ENCODE data around the gene ZBTB40.

The ZBTB40 gene

GRCh38 chr1:22507587-22507986, 55.9 kb downstream of the ZBTB40 start:
- DNase-seq (ENCODE audit: low read depth), result no peak

DNA sequence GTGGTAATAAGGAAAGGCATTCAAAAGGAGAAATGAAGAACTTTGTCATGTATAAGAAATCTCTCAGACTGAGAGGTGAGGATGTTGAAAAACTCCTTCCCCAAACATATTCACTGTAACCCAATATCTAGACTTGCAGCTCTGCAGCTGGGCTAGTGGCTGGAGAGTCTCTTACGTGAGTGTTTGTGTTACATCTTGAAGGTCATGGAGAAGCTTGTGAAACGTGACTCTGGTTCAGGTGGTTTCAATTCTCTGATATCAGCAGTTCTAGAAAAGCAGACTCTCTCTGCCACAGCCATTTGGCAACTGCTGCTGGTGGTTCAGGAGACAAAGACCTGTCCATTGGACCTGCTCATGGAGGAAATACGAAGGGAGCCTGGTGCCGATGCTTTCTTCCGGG, 56.7 kb downstream of the ZBTB40 start:
- DNase-seq (ENCODE audit: low read depth), result no peak

DNA sequence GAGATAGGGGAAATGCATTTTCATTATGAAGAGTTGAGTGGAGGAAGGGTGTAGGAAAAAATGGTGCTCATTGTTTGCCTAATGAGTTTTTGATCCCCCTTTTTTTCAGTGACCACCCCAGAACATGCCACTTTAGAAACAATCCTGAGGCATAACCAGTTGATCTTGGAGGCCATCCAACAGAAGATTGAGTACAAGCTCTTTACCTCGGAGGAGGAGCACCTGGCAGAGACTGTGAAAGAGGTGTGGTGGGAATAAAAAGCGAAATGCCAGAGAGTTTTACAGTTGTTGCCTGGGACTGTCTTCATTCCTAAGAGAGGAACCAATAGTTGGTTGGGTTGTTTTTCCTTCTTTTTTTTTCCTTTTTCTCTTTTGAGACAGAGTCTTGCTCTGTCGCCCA, 57.3 kb downstream of the ZBTB40 start:
- no peak for DNase-seq (ENCODE audit: low read depth)

- peak; percentile 57 for DNase-seq (ENCODE audit: low read depth)
Measured at GRCh38 chr1:22509815-22510214, 58.2 kb downstream of the ZBTB40 start.

DNA sequence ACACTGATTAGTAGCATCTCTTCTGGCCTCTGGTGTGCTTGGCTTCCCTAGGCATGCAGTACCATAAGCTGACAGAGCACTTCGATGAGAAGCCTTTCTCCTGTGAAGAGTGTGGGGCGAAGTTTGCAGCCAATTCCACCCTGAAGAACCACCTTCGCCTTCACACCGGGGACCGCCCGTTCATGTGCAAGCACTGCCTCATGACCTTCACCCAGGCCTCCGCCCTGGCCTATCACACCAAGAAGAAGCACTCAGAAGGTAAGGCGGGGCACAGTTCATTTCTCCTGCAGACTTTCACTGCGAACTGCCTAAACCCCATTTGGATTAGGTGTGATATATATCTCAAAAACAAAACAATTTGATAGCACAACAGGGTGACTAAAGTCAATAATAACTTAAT, 61.2 kb downstream of the ZBTB40 start:
- DNase-seq (ENCODE audit: low read depth), result no peak

DNA sequence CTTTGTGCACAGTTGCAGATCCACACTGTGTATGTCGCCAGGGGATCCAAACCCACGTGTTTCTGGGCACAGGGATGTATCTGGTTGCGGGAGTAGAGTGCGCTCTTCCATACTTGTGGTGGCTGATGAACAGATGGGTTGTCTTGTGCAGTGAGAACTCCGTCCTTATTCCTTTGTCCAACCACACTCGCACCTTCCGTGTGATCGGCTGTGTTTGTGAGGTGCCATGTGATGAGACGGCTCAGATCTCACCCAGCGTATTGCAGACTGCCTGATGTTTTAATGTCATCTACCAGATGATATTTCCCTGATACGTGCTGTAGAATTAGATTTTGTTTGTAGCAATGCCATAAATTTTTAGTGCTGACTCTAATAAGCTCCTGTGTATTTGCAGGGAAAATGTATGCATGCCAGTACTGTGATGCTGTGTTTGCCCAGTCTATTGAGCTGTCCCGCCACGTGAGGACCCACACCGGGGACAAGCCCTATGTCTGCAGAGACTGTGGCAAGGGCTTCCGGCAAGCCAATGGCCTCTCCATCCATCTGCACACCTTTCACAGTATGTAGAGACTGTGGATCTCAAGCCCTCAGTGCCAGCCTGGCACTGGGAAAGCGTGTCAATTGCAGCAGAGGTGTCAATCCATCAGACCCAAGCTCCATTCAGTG, 65.4 kb downstream of the ZBTB40 start:
- no peak for DNase-seq (ENCODE audit: low read depth)

DNA sequence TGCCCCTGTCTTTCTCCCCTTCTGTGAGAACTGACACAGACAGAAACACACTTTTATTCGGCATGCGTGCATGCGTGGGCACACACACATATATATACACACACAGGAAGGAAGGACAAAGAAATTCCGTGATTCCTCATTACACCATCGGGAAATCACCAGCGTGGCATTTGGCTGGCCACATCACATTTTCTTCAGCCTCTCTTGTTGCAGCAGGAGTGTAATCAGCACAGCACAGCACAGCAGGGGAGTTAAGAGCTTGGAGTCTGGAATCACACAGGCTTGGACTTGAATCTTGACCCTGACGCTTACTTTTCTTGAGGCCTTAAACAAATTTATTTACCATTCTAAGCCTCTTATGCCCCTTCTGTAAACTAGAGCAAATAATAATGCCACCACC, 66.3 kb downstream of the ZBTB40 start:
- no peak for DNase-seq (ENCODE audit: low read depth)

DNA sequence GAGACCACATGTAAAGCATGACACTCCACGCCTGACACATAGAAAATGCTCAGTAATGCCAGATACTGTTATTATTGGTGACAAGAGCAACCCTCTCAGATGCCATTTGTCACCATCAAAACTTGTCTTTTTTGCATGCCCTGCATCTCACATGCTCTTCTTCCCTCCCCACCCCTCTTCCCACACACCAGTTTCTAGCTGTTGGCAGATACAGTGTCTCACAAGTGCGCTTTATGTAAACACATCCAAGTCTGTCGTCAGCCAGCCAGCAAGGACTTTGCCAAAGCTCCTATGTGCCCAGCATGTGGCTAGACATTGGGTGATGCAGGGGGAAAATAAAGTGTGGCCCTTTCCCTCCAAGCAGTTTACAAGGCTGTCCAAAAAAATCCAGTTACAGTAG, 66.7 kb downstream of the ZBTB40 start:
- DNase-seq (ENCODE audit: low read depth), result no peak

GRCh38 chr1:22520871-22521270, 69.2 kb downstream of the ZBTB40 start:
- no peak for DNase-seq (ENCODE audit: low read depth)

- no peak for DNase-seq (ENCODE audit: low read depth)
Measured at GRCh38 chr1:22521692-22522091, 70.0 kb downstream of the ZBTB40 start.

DNA sequence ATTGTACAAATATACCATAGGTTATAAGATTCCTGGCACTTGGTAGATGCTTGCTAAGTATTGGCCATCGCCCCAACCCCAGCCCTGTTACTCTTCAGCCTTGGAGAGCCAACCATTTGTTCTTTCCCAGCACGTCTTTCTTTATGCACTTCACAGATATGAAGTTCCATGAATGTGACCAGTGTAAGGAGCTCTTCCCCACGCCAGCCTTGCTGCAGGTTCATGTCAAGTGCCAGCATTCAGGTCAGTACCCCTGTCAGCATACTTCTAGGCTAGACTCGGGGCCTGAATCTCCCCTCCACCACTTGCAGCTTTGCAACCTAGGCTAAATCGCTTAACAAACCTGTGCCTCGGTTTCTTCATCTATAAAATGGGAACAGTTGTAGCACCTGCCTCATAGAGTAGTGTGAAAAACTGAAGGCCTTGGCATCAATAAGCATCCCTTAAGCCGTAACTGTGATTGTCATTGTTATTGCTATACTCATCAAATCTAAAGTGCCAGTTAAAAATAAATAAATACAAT, 70.6 kb downstream of the ZBTB40 start:
- no peak for DNase-seq (ENCODE audit: low read depth)

GRCh38 chr1:22524481-22524880, 72.8 kb downstream of the ZBTB40 start:
- no peak for DNase-seq (ENCODE audit: low read depth)

GRCh38 chr1:22525211-22525610, 73.6 kb downstream of the ZBTB40 start:
- no peak for DNase-seq (ENCODE audit: low read depth)

DNA sequence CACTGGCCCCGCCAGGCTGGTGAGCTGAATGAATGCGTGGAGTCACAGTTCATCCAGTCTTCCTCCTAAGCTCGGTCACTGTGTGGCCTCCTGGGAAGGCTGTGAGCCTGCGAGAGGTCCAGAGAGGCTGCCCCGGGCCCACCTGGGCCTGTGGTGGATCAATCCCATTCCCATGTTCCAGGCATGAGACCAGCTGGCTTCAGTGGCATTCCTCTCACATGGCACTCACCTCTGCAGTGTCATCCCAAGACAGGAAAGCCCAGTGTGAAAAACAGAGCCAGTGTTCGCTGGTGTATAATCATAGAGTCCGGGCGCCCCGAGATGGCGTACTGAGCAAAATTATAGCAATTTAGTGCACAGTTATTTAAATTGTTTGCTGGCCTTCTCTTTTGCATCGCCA, 74.0 kb downstream of the ZBTB40 start:
- no peak for DNase-seq (ENCODE audit: low read depth)

- no peak for DNase-seq (ENCODE audit: low read depth)
Measured at GRCh38 chr1:22526098-22526497, 74.4 kb downstream of the ZBTB40 start.

GRCh38 chr1:22526677-22527076, 75.0 kb downstream of the ZBTB40 start:
- DNase-seq (ENCODE audit: low read depth), result no peak

DNA sequence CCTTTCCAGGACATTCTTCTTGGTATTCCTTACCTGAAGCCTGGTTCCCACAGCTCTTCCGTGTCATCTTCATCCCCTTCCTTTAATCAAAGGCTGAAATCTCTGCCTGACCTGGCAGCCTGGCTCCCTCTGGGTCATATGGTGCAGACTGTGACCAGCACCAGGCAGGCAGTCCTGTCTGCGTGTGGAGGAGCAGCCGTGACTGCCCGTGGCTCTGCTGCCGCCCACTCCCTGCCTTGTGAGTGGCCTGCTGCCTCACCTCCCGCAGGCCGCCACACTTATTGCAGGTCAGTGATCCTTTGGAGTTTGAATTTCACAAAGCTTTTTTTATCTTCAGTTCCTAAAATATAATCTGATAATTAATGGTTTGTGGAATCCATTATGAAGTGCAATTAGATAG, 75.5 kb downstream of the ZBTB40 start:
- no peak for DNase-seq (ENCODE audit: low read depth)

DNA sequence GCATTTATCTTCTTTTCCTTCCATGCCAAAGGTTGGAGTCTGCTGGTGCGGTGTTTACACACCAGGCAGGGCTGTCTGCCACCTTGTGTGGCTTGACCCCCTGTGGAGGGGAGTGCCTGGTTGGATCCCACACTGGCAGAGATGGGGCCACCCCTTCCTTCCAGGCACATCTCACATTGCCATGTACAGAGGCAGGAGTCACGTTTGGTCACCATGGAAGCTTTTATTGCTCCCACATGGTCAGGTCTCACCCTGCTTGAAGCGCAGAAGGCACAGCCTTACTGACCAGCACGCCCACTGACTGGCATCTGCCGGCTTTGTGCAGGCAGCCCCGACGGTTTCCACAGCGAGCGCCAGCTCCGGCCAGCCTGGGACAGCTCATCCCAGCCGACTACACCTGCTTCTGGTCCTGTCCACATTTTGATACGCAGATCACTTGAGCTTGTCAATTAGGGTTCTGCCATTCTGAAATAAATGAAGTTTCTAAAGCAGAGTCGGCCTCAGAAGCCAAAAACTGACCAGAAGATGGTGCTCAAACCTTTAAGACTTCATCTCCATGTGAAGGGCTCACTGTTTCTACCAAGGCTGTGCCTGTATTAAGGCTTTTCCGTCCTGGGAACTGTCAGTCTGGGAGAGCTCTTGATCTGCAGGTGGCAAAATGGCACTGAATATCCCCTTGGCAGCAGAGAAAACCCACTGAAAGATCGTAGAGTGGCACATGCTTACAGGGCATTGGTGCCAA, 76.1 kb downstream of the ZBTB40 start:
- peak; percentile 24 for DNase-seq (ENCODE audit: low read depth)

- no peak for DNase-seq (ENCODE audit: low read depth)
Measured at GRCh38 chr1:22528451-22528850, 76.8 kb downstream of the ZBTB40 start.

DNA sequence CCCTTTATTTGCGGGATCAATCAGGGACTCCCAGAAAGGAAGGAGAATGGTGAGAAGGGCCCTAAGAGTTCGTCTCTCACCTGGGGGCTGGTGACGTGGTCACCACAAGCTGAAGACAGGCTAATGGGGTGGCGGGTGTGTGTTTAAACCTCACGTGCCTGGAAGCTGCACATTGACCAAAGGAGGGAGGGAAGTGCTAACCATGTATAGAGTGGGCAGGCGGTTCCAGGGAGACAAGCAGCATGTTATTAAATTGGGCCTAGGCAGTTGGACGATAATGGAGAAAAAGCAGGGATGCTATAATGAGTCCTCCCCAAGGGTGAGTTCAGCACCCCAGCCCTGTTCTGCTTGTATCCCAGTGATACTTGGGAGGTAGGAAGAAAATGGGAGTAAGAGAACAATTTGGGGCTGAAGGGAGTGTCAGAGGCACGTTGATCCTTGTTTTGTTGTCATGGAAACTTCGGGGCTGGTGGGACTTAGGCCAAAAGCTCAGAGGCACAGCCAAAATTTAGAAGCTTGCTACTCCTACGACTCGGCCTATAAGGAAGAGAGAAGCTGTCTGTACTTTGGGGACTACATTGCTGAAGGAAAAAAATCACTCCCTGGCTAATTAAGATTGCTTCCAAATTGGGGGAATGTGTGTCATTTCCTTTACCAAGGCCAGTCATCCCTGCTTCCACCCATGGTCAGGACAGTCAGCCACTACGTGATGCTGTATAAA, 78.4 kb downstream of the ZBTB40 start:
- peak; percentile 70 for DNase-seq (ENCODE audit: low read depth)

GRCh38 chr1:22530715-22531114, 79.1 kb downstream of the ZBTB40 start:
- DNase-seq (ENCODE audit: low read depth), result no peak

DNA sequence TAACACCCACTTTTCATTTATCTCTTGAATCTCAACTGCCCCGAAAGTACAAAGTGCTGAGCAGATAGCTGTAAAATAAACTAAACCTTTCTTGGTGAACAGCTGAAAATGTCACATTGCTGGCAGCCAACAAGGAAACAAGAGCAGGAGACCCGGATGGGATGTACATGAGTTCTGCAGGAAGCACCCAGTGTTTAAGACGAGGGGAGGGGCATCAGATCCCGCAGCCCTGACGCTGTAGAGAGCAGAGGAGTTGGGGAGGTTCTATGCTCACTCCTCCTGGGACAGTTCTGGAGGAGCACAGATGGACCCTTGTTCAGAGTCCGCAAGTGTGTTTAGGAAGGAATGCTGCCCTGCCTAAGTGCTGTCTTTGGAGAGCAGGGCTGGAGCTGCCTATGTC, 79.6 kb downstream of the ZBTB40 start:
- DNase-seq (ENCODE audit: low read depth), result no peak
